ENCODE data around the gene PRR9. TPM values are rescaled to one million over a fixed set of nuclear protein-coding genes. Genes with fewer than 3 reads are reported as not detected.
"Not testable (repeated sequence)": the region's sequence is repeated elsewhere in the genome, so short reads cannot be mapped to it uniquely, and the experiment has no call there.

The PRR9 gene
- not detected for total RNA-seq

GRCh38 chr1:153217212-153217611 is at the start of gene PRR9:
Gene PRR9, plus strand, starts transcription at chr1:153217584. Its CDS starts 561 bp downstream, at chr1:153218145.
- DNase-seq, result no peak

- no peak for DNase-seq
Measured at GRCh38 chr1:153168686-153169085, 48.7 kb upstream of the PRR9 start.

- no peak for DNase-seq
Measured at GRCh38 chr1:153174624-153175023, 42.8 kb upstream of the PRR9 start.

- no peak for DNase-seq
Measured at GRCh38 chr1:153178922-153179321, 38.5 kb upstream of the PRR9 start.

- no peak for DNase-seq
Measured at GRCh38 chr1:153180556-153180955, 36.8 kb upstream of the PRR9 start.

- DNase-seq, result not testable (repeated sequence)
Measured at GRCh38 chr1:153188301-153188700, 29.1 kb upstream of the PRR9 start.

GRCh38 chr1:153190373-153190772 is 27.0 kb upstream of the PRR9 start:
- DNase-seq, result no peak

- DNase-seq, result no peak
Measured at GRCh38 chr1:153192697-153193096, 24.7 kb upstream of the PRR9 start.

GRCh38 chr1:153194331-153195050 is 22.9 kb upstream of the PRR9 start:
- no peak for DNase-seq

- no peak for DNase-seq
Measured at GRCh38 chr1:153195216-153195615, 22.2 kb upstream of the PRR9 start.

- no peak for DNase-seq
Measured at GRCh38 chr1:153202006-153202405, 15.4 kb upstream of the PRR9 start.

- no peak for DNase-seq
Measured at GRCh38 chr1:153203130-153203529, 14.3 kb upstream of the PRR9 start, which contains the start of gene LELP1. Gene LELP1, plus strand, starts transcription at chr1:153203430. Its CDS starts 1,278 bp downstream, at chr1:153204708.

- no peak for DNase-seq
Measured at GRCh38 chr1:153206631-153207030, 10.8 kb upstream of the PRR9 start.

GRCh38 chr1:153210206-153210605 is 7.2 kb upstream of the PRR9 start:
- no peak for DNase-seq

GRCh38 chr1:153212201-153212600 is 5.2 kb upstream of the PRR9 start:
- no peak for DNase-seq

GRCh38 chr1:153213519-153213918 is 3.9 kb upstream of the PRR9 start:
- no peak for DNase-seq

- DNase-seq, result no peak
Measured at GRCh38 chr1:153217744-153218416, 496 bp downstream of the PRR9 start.

GRCh38 chr1:153220606-153221303 is 3.4 kb downstream of the PRR9 start:
- no peak for DNase-seq

- DNase-seq, result peak; percentile 58
Measured at GRCh38 chr1:153223040-153223891, 5.9 kb downstream of the PRR9 start.

- DNase-seq, result no peak
Measured at GRCh38 chr1:153227810-153228209, 10.4 kb downstream of the PRR9 start.

- no peak for DNase-seq
Measured at GRCh38 chr1:153228491-153228890, 11.1 kb downstream of the PRR9 start.
